Panc1 (cell line): ENCODE measurements around the gene TLR6. TPM values are rescaled to one million over a fixed set of nuclear protein-coding genes. Genes with fewer than 3 reads are reported as not detected.

Experiments used
- ATAC-seq: fragments of 200-7000 bp; cut with Tn5 transposase; 2 replicates; pipeline ENCODE4 v1.9.1; 2020; ENCODE audit warnings: mild to moderate bottlenecking, moderate library complexity
- BruUV-seq: library from RNA; stranded (reverse); fragments of 400-500 nt; replicated peaks from 2 replicates; lab custom pipeline; 2021; lab: Mats Ljungman, UMichigan
- CTCF ChIA-PET: fragments of 300-600 bp; sonication (Branson Sonifier 250); formaldehyde crosslinking; loops from one replicate; lab custom pipeline; 2022; ENCODE audit warnings: antibody characterized with exemption; lab: Charles Lee
- POLR2A ChIA-PET: fragments of 300-600 bp; sonication (Branson Sonifier 250); formaldehyde crosslinking; loops from one replicate; lab custom pipeline; 2022; ENCODE audit warnings: antibody characterized with exemption; lab: Charles Lee
- DNase-seq: peaks from one replicate; pipeline ENCODE4 v3.0.0-alpha.2; 2010; ENCODE audit warnings: low read depth, low spot score
- H3K27ac ChIP-seq: 2 replicates; pipeline ENCODE4 v1.5.1; 2011; ENCODE audit warnings: mild to moderate bottlenecking, low read length, inconsistent platforms
- H3K27me3 ChIP-seq: fragments of 200-500 bp; sonication (Bioruptor generic); 2 replicates; pipeline ENCODE4 v1.6.0; 2014; ENCODE audit warnings: low read length, inconsistent platforms; ENCODE audit not compliant: control insufficient read depth, insufficient read depth
- H3K36me3 ChIP-seq: fragments of 200-500 bp; sonication (Bioruptor generic); 2 replicates; pipeline ENCODE4 v1.5.1; 2014; ENCODE audit warnings: inconsistent platforms, mild to moderate bottlenecking, low read length, moderate library complexity; ENCODE audit not compliant: control insufficient read depth, insufficient read depth
- H3K4me1 ChIP-seq: 2 replicates; pipeline ENCODE4 v1.5.1; 2011; ENCODE audit warnings: inconsistent platforms, mild to moderate bottlenecking, low read length, moderate library complexity; ENCODE audit not compliant: control insufficient read depth, insufficient read depth
- H3K4me3 ChIP-seq, 2 experiments: 2 replicates each; pipeline ENCODE4 v1.5.1; 2011 to 2012; ENCODE audit warnings: low read depth in 2 of 2, low read length in 2 of 2, mild to moderate bottlenecking in 2 of 2, inconsistent platforms in 1 of 2, moderate library complexity in 1 of 2
- H3K9me3 ChIP-seq: fragments of 200-500 bp; sonication (Bioruptor generic); 2 replicates; pipeline ENCODE4 v1.5.1; 2014; ENCODE audit warnings: low read depth, mild to moderate bottlenecking, inconsistent platforms, low read length, moderate library complexity; ENCODE audit not compliant: control insufficient read depth, insufficient read depth
- POLR2AphosphoS5 ChIP-seq: IDR thresholded peaks from 2 replicates; pipeline ENCODE4 v1.6.1; 2012; ENCODE audit warnings: mild to moderate bottlenecking, low read depth, low read length, moderate library complexity
- SIN3A ChIP-seq: IDR thresholded peaks from 2 replicates; pipeline ENCODE4 v1.6.1; 2012; ENCODE audit warnings: low read depth, mild to moderate bottlenecking, low read length, moderate library complexity, borderline replicate concordance; ENCODE audit not compliant: insufficient read depth
- TCF7L2 ChIP-seq: IDR thresholded peaks from 2 replicates; pipeline ENCODE4 v1.6.1; 2011; ENCODE audit warnings: mild to moderate bottlenecking, low read depth, low read length, inconsistent platforms
- in situ Hi-C: cut with HindIII; loops from 2 replicates; pipeline ENCODE4 v1.10.0; 2016; ENCODE audit warnings: low sequenced_read_pairs, low pct_unique_long_range_greater_than_20kb
- intact Hi-C: fragments of 100-400 bp; cut with micrococcal nuclease; formaldehyde crosslinking; loops from one replicate; pipeline ENCODE4 v1.10.0; 2022; ENCODE audit not compliant: unreplicated experiment
- total RNA-seq: library from RNA; stranded (reverse); gene quantifications from one replicate; pipeline ENCODE4 v1.2.1, GENCODE V29; 2021; ENCODE audit not compliant: unreplicated experiment
- TF ChIP-seq, protein P1 (sequence below): fragments of 450-650 bp; IDR thresholded peaks from 2 replicates; pipeline ENCODE4 v1.5.1; 2017; ENCODE audit warnings: mild to moderate bottlenecking
- TF ChIP-seq, protein P2 (sequence below), 2 experiments: IDR thresholded peaks; 2 replicates each; pipeline ENCODE4 v1.6.1; 2011 to 2012; ENCODE audit warnings: low read depth in 2 of 2, control low read depth in 1 of 2, low read length in 1 of 2, mild to moderate bottlenecking in 1 of 2, moderate library complexity in 1 of 2; ENCODE audit not compliant: insufficient read depth in 1 of 2

Gene TLR6
- total RNA-seq, 1 experiment from 2014 or later, result 1.1 TPM

DNA sequence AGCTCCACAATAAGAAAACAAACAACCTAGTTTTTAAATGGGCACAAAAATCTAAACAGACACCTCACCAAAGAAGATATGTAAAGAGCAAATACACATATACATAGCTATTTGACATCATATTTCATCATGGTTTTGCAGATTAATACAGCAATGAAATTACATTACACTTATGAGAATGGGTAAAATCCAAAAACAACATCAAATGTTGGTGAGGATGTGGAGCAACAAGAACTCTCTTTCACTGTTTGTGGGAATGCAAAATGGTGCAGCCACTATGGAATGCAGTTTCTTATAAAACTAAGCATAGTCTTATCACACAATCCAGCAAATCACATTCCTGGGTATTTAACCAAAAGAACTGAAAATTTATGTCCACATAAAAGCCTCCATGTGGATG lies 25.0 kb downstream of the TLR6 start:
- intact Hi-C loops, result no loop called here
- H3K4me3 ChIP-seq, result no peak overlapping the region
- H3K36me3 ChIP-seq, result no peaks in the 10 kb centered on the region
- no peak for ATAC-seq
- TF ChIP-seq POLR2AphosphoS5 (no peak), TCF7L2 (no peak), SIN3A (no peak)
- no peaks in the 10 kb centered on the region for H3K4me1 ChIP-seq
- in situ Hi-C loops, result no loop called here
- no peak overlapping the region for H3K27ac ChIP-seq
- ChIA-PET CTCF (no interaction called here), POLR2A (no interaction called here)
- no peak for DNase-seq
- no peaks in the 10 kb centered on the region for H3K27me3 ChIP-seq
- no TSS peak for BruUV-seq
- no peaks in the 10 kb centered on the region for H3K9me3 ChIP-seq

DNA sequence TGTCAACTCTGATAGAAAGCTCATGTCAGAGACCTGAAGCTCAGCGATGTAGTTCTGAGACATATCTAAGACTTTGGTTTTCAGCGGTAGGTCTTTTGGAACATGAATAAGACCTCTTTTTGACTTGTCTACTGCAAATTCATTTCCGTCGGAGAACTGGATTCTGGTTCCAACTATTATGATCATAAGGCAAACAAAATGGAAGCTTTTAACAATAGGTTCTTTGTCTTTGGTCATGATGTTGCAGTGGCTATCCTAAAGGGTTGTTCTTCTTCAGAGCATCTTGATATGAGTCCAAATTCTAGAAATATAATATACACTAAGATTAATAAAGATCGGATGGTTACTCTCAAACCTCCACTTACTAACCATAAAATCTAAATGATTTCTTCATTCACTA lies 27.4 kb downstream of the TLR6 start:
- POLR2A ChIA-PET, result no interaction called here

More for the DNA sequence above, 27.4 kb downstream of the TLR6 start:
- no peaks in the 10 kb centered on the region for H3K9me3 ChIP-seq
- no peak for DNase-seq
- H3K36me3 ChIP-seq, result no peaks in the 10 kb centered on the region
- H3K4me3 ChIP-seq, result no peak overlapping the region
- in situ Hi-C loops, result no loop called here
- H3K27ac ChIP-seq, result no peak overlapping the region
- ATAC-seq, result no peak
- H3K27me3 ChIP-seq, result no peaks in the 10 kb centered on the region
- CTCF ChIA-PET, result interaction anchor here (0.7 kb wide), 1 partner anchor 57 kb away, joined by 3 read pairs; no protein-coding TSS in a partner anchor
- BruUV-seq, result no TSS peak
- H3K4me1 ChIP-seq, result no peaks in the 10 kb centered on the region
- intact Hi-C loops, result no loop called here
- TF ChIP-seq, protein P1, sequence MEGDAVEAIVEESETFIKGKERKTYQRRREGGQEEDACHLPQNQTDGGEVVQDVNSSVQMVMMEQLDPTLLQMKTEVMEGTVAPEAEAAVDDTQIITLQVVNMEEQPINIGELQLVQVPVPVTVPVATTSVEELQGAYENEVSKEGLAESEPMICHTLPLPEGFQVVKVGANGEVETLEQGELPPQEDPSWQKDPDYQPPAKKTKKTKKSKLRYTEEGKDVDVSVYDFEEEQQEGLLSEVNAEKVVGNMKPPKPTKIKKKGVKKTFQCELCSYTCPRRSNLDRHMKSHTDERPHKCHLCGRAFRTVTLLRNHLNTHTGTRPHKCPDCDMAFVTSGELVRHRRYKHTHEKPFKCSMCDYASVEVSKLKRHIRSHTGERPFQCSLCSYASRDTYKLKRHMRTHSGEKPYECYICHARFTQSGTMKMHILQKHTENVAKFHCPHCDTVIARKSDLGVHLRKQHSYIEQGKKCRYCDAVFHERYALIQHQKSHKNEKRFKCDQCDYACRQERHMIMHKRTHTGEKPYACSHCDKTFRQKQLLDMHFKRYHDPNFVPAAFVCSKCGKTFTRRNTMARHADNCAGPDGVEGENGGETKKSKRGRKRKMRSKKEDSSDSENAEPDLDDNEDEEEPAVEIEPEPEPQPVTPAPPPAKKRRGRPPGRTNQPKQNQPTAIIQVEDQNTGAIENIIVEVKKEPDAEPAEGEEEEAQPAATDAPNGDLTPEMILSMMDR, result no peak
- TF ChIP-seq SIN3A (no peak), TCF7L2 (no peak), POLR2AphosphoS5 (no peak)
- TF ChIP-seq, protein P2, sequence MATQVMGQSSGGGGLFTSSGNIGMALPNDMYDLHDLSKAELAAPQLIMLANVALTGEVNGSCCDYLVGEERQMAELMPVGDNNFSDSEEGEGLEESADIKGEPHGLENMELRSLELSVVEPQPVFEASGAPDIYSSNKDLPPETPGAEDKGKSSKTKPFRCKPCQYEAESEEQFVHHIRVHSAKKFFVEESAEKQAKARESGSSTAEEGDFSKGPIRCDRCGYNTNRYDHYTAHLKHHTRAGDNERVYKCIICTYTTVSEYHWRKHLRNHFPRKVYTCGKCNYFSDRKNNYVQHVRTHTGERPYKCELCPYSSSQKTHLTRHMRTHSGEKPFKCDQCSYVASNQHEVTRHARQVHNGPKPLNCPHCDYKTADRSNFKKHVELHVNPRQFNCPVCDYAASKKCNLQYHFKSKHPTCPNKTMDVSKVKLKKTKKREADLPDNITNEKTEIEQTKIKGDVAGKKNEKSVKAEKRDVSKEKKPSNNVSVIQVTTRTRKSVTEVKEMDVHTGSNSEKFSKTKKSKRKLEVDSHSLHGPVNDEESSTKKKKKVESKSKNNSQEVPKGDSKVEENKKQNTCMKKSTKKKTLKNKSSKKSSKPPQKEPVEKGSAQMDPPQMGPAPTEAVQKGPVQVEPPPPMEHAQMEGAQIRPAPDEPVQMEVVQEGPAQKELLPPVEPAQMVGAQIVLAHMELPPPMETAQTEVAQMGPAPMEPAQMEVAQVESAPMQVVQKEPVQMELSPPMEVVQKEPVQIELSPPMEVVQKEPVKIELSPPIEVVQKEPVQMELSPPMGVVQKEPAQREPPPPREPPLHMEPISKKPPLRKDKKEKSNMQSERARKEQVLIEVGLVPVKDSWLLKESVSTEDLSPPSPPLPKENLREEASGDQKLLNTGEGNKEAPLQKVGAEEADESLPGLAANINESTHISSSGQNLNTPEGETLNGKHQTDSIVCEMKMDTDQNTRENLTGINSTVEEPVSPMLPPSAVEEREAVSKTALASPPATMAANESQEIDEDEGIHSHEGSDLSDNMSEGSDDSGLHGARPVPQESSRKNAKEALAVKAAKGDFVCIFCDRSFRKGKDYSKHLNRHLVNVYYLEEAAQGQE (IDR thresholded peaks at IDR 0.05; ENCODE audit: insufficient read depth in 1 of 2, low read depth in 2 of 2, low read length in 1 of 2), result no peak
